SU-DHL-6 (cell line): ENCODE measurements around the gene PSMD14.

Experiments used
- EZH2phosphoT487 ChIP-seq: fragments of 200-600 bp; sonication (generic), shearing (Covaris generic); conservative IDR thresholded peaks from 2 replicates; pipeline ENCODE4 v1.6.1; 2018; ENCODE audit warnings: mild to moderate bottlenecking, antibody characterized with exemption, low read length, moderate library complexity, mixed read lengths
- TF ChIP-seq, protein P1 (sequence below): fragments of 200-600 bp; sonication (generic); IDR thresholded peaks from one replicate; pipeline ENCODE4 v1.5.1; 2017; ENCODE audit warnings: antibody characterized with exemption, mild to moderate bottlenecking, low read length, moderate library complexity; ENCODE audit not compliant: insufficient read depth, poor library complexity, severe bottlenecking

DNA sequence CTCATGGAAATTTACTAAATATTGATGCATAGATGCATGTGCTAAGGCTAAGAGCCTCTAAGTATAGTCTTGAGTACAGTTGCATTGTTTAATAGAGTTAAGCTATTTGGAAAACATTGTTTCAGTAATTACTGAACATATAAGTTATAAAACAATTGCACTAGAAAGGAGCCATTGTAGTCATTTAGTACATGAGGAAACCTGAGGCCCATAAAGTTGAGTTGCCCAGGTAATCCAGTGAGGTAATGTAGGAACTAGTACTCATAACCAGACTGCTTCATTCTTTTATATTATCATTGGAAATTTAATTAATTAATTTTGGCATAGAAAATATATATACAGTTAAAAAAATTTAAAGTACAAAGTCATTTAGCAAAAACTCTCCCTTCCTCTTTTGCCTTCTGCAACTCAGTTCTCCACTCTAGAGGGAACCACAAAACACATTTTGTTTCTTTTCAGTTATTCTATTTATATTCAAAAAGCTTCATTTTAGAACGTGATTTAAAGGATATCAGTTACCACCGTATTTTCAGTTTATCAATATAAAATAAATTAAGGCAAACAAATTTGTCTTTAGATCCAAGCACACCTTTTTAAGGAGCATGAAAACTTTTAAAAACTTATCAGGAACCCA lies 80.0 kb downstream of the PSMD14 start:
- TF ChIP-seq, protein P1, sequence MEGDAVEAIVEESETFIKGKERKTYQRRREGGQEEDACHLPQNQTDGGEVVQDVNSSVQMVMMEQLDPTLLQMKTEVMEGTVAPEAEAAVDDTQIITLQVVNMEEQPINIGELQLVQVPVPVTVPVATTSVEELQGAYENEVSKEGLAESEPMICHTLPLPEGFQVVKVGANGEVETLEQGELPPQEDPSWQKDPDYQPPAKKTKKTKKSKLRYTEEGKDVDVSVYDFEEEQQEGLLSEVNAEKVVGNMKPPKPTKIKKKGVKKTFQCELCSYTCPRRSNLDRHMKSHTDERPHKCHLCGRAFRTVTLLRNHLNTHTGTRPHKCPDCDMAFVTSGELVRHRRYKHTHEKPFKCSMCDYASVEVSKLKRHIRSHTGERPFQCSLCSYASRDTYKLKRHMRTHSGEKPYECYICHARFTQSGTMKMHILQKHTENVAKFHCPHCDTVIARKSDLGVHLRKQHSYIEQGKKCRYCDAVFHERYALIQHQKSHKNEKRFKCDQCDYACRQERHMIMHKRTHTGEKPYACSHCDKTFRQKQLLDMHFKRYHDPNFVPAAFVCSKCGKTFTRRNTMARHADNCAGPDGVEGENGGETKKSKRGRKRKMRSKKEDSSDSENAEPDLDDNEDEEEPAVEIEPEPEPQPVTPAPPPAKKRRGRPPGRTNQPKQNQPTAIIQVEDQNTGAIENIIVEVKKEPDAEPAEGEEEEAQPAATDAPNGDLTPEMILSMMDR: no peak
- TF ChIP-seq EZH2phosphoT487: no peak
